Glutamatergic neuron (in vitro differentiated cells): ENCODE data around the gene DDX4. TPM values are rescaled to one million over a fixed set of nuclear protein-coding genes. Genes with fewer than 3 reads are reported as not detected.

Experiments
- DNase-seq: peaks from one replicate; pipeline ENCODE4 v3.0.0; 2022
- H3K27ac Mint-ChIP-seq: one replicate; pipeline ENCODE4 v1.8.0; 2020; ENCODE audit warnings: mild to moderate bottlenecking, mixed read lengths, inconsistent platforms; ENCODE audit not compliant: unreplicated experiment
- H3K27me3 Mint-ChIP-seq: one replicate; pipeline ENCODE4 v1.8.0; 2020; ENCODE audit warnings: mild to moderate bottlenecking, moderate library complexity, mixed read lengths, inconsistent platforms; ENCODE audit not compliant: unreplicated experiment
- H3K36me3 Mint-ChIP-seq: one replicate; pipeline ENCODE4 v1.8.0; 2020; ENCODE audit warnings: mild to moderate bottlenecking, mixed read lengths, inconsistent platforms; ENCODE audit not compliant: unreplicated experiment
- H3K4me1 Mint-ChIP-seq: one replicate; pipeline ENCODE4 v1.8.0; 2020; ENCODE audit warnings: mild to moderate bottlenecking, low read depth, mixed read lengths, inconsistent platforms; ENCODE audit not compliant: unreplicated experiment
- H3K4me3 Mint-ChIP-seq: one replicate; pipeline ENCODE4 v1.8.0; 2020; ENCODE audit warnings: mild to moderate bottlenecking, mixed read lengths, inconsistent platforms; ENCODE audit not compliant: unreplicated experiment
- H3K9me3 Mint-ChIP-seq: one replicate; pipeline ENCODE4 v1.8.0; 2020; ENCODE audit warnings: mild to moderate bottlenecking, moderate library complexity, mixed read lengths, inconsistent platforms; ENCODE audit not compliant: unreplicated experiment
- CTCF ChIP-seq: fragments of 200-600 bp; sonication (generic); IDR thresholded peaks from one replicate; pipeline ENCODE4 v1.5.0; 2021; ENCODE audit not compliant: partially characterized antibody, unreplicated experiment
- total RNA-seq: library from RNA; stranded (reverse); fragmentation: NEBNext Ultra II Directional; extraction: Animal tissue kit (Norgen Biotek cat#: 25700); gene quantifications from one replicate; pipeline ENCODE4 v1.2.1, GENCODE V29; 2021; ENCODE audit not compliant: unreplicated experiment

DDX4 gene
- total RNA-seq, 1 donor from 2014 or later, result 0.27 TPM

GRCh38 chr5:55864606-55865541, 127.0 kb downstream of the DDX4 start:
- no peak for TF ChIP-seq CTCF
- no peak overlapping the region for H3K27ac Mint-ChIP-seq
- H3K9me3 Mint-ChIP-seq, result no peaks in the 10 kb centered on the region
- no peak for DNase-seq
- H3K36me3 Mint-ChIP-seq, result peaks cover 5% of the 10 kb centered on the region
- no peaks in the 10 kb centered on the region for H3K4me1 Mint-ChIP-seq
- no peak overlapping the region for H3K4me3 Mint-ChIP-seq
- peaks cover 2% of the 10 kb centered on the region for H3K27me3 Mint-ChIP-seq

- Mint-ChIP-seq H3K4me3 (no peak overlapping the region), H3K9me3 (no peaks in the 10 kb centered on the region), H3K27me3 (peaks cover 2% of the 10 kb centered on the region), H3K27ac (no peak overlapping the region), H3K4me1 (no peaks in the 10 kb centered on the region), H3K36me3 (peaks cover 5% of the 10 kb centered on the region)
- TF ChIP-seq CTCF, result no peak
- DNase-seq, result no peak
Observed at GRCh38 chr5:55865831-55866230, 128.0 kb downstream of the DDX4 start.

GRCh38 chr5:55866485-55866884, 128.6 kb downstream of the DDX4 start:
- Mint-ChIP-seq H3K9me3 (no peaks in the 10 kb centered on the region), H3K36me3 (peaks cover 4% of the 10 kb centered on the region), H3K4me1 (no peaks in the 10 kb centered on the region), H3K27ac (no peak overlapping the region), H3K4me3 (no peak overlapping the region), H3K27me3 (peaks cover 2% of the 10 kb centered on the region)
- DNase-seq, result no peak
- TF ChIP-seq CTCF, result no peak

Other genes starting within 250 kb of the DDX4 start
- 17.4 TPM for gene PLPP1, start 203.1 kb upstream of the DDX4 start, total RNA-seq
- 40.1 TPM for gene SLC38A9, start 25.7 kb upstream of the DDX4 start, total RNA-seq
- gene IL31RA, start 113.3 kb downstream of the DDX4 start, total RNA-seq, result not detected